ENCODE data around the gene SPRTN.

GRCh38 chr1:231340328-231341013, 2.4 kb downstream of the SPRTN start:
- TF ChIP-seq CTCF (IDR thresholded peaks at IDR 0.05), result no peak
- no peak for TF ChIP-seq EZH2 (IDR thresholded peaks at IDR 0.05; ENCODE audit: borderline replicate concordance, insufficient read depth, low read depth, low read length, poor library complexity, severe bottlenecking)
